ENCODE results near the gene HOXA6.

DNA sequence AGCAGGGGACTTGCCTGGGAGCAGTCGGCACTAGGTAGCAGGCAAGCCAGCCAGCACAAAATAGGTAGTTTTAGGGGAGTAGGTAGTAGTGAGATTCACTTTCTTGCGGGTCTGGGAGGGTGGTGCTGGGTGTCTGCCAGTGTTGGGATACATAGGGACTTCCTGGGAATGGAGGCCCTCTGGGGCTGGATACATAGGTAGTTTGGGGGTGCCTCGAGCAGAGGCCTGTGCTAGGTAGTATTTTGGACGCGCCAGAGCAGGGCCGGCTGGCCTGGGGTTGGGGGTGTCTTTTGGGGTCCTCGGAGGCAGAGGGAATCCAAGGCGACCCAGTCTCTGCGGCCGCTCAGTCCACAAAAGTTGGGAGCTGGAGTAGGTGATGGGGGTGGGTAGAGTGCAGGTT, 6.8 kb upstream of the HOXA6 start:
- TF ChIP-seq, protein P1, sequence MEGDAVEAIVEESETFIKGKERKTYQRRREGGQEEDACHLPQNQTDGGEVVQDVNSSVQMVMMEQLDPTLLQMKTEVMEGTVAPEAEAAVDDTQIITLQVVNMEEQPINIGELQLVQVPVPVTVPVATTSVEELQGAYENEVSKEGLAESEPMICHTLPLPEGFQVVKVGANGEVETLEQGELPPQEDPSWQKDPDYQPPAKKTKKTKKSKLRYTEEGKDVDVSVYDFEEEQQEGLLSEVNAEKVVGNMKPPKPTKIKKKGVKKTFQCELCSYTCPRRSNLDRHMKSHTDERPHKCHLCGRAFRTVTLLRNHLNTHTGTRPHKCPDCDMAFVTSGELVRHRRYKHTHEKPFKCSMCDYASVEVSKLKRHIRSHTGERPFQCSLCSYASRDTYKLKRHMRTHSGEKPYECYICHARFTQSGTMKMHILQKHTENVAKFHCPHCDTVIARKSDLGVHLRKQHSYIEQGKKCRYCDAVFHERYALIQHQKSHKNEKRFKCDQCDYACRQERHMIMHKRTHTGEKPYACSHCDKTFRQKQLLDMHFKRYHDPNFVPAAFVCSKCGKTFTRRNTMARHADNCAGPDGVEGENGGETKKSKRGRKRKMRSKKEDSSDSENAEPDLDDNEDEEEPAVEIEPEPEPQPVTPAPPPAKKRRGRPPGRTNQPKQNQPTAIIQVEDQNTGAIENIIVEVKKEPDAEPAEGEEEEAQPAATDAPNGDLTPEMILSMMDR (IDR thresholded peaks at IDR 0.05): no peak
- no peak for TF ChIP-seq POLR2A (IDR thresholded peaks at IDR 0.05)
